Sigmoid colon (tissue), 7 donors: ENCODE data around the gene TRPV5. TPM values are rescaled to one million over a fixed set of nuclear protein-coding genes. Genes with fewer than 3 reads are reported as not detected.

Experiments
- DNase-seq: peaks from one replicate; pipeline ENCODE4 v3.0.0-alpha.2; 2019
- H3K27ac ChIP-seq, 4 donors: fragments of 200-600 bp; sonication (generic); one replicate each; pipeline ENCODE4 v1.5.1; 2016 to 2019; ENCODE audit warnings: mild to moderate bottlenecking in 1 of 4
- H3K27me3 ChIP-seq, 3 donors: fragments of 200-600 bp; sonication (generic); one replicate each; pipeline ENCODE4 v1.5.1; 2019; ENCODE audit warnings: mild to moderate bottlenecking in 1 of 3
- H3K36me3 ChIP-seq, 4 donors: fragments of 200-600 bp; sonication (generic); one replicate each; pipeline ENCODE4 v1.5.1; 2016 to 2019
- H3K4me1 ChIP-seq, 4 donors: fragments of 200-600 bp; sonication (generic); one replicate each; pipeline ENCODE4 v1.5.1; 2017 to 2019
- H3K4me3 ChIP-seq, 4 donors: fragments of 200-600 bp; sonication (generic); one replicate each; pipeline ENCODE4 v1.5.1; 2017 to 2019; ENCODE audit warnings: mild to moderate bottlenecking in 2 of 4, moderate library complexity in 1 of 4
- H3K9me3 ChIP-seq, 4 donors: fragments of 200-600 bp in 3 of 4; sonication (generic) in 3 of 4; one replicate each; pipeline versions ENCODE4 v1.5.1 to v1.6.1; 2013 to 2019
- EP300 ChIP-seq, 4 donors: sonication (generic); formaldehyde crosslinking; IDR thresholded peaks; one replicate each; pipeline ENCODE4 v1.6.1; 2017; ENCODE audit warnings: antibody characterized with exemption in 4 of 4
- POLR2A ChIP-seq, 2 donors: fragments of 450-650 bp; IDR thresholded peaks; one replicate each; pipeline ENCODE4 v1.6.1; 2016; ENCODE audit warnings: antibody characterized with exemption in 2 of 2, mild to moderate bottlenecking in 2 of 2, moderate library complexity in 2 of 2
- POLR2AphosphoS5 ChIP-seq, 4 donors: sonication (generic); formaldehyde crosslinking; IDR thresholded peaks; one replicate each; pipeline ENCODE4 v1.6.1; 2017; ENCODE audit warnings: antibody characterized with exemption in 4 of 4
- WGBS, 2 donors: extraction: QIAGEN DNeasy Blood & Tissue Kit; methylation state at CpG; one replicate each; pipeline ENCODE4 v1.1.7; 2013; 5-methylcytosine and 5-hydroxymethylcytosine counted together
- intact Hi-C: fragments of 100-400 bp; cut with DNase I; formaldehyde crosslinking; loops from one replicate; pipeline ENCODE4 v1.15.1; 2023
- polyA plus RNA-seq, 3 donors: library from polyadenylated mRNA; stranded (reverse); fragments of 200-250 nt; gene quantifications; one replicate each; pipeline ENCODE4 v1.2.3, GENCODE V29; 2013
- total RNA-seq, 4 donors: library from RNA; depleted of rRNA; stranded (reverse); fragments of >200 nt; gene quantifications; one replicate each; pipeline ENCODE4 v1.1.0, GENCODE V29; 2016
- TF ChIP-seq, protein P1 (sequence below), 4 experiments: fragments of 450-650 bp in 3 of 4; fragments of 200-600 bp in 1 of 4; IDR thresholded peaks; one replicate each; pipeline ENCODE4 v1.5.1; 2016 to 2019; ENCODE audit warnings: antibody characterized with exemption in 4 of 4, mild to moderate bottlenecking in 3 of 4, moderate library complexity in 2 of 4
- donor health status: healthy with polysubstance abuse.
- donor health status: Bipolar disorder and iron deficiency.
- donor health status: healthy.

Gene TRPV5
- total and polyA plus RNA-seq, 7 donors = 0.03 TPM; not detected in 6

DNA sequence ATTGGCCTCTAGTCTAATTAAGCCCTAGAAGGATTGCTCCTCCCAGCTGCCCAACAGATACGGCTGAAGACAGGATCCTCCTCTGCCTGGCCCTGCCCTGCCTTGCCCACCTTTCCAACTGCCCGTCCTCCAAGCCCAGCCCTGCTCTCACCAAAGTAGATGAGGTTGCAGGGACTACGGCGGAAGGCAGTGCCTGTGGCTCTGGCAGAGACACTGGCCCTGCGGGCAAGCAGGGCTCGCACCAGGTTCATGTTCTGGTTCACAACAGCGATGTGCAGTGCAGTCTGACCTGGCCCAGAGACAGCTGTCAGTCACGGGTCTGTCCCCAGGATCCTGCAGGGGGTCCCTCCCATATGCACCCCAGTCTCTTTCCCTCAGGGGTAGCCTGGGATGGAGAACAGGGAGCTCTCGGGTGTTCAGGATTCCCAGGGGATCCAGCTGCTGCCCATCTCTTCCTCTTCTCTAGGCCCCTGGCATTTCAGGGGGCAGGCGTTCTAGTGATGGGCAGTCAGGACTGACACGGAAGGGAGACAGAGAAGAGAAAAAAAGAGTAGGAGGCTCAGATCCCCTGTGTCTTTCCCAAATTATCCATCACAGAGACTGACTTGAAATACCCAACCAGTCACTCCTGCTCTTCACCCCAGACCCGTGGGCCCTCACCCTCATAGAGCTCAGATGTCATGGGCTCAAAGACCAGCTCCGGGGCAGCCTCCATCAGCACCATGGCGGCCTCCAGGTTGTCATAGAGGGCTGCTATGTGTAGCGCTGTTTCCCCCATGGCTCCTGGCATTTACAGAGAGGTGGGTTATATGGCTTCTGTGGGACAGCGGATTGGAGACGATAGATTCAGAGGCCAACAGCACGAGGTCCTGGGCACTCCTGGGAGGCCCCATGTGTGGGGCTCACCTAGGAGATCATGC, 56.3 kb downstream of the TRPV5 start:
- WGBS, 2 donors = 88% methylated on average over 18 of the region's 18 CpGs
- H3K4me3 ChIP-seq = no peak overlapping the region
- no peak overlapping the region for H3K27ac ChIP-seq
- no peak for DNase-seq
- peaks cover 0 to 6% (median 3%) of the 10 kb centered on the region in 3 donors for H3K27me3 ChIP-seq
- TF ChIP-seq EP300 (IDR thresholded peaks at IDR 0.05) = no peak
- TF ChIP-seq POLR2A (IDR thresholded peaks at IDR 0.05) = no peak
- TF ChIP-seq POLR2AphosphoS5 (IDR thresholded peaks at IDR 0.05) = no peak
- TF ChIP-seq, protein P1, sequence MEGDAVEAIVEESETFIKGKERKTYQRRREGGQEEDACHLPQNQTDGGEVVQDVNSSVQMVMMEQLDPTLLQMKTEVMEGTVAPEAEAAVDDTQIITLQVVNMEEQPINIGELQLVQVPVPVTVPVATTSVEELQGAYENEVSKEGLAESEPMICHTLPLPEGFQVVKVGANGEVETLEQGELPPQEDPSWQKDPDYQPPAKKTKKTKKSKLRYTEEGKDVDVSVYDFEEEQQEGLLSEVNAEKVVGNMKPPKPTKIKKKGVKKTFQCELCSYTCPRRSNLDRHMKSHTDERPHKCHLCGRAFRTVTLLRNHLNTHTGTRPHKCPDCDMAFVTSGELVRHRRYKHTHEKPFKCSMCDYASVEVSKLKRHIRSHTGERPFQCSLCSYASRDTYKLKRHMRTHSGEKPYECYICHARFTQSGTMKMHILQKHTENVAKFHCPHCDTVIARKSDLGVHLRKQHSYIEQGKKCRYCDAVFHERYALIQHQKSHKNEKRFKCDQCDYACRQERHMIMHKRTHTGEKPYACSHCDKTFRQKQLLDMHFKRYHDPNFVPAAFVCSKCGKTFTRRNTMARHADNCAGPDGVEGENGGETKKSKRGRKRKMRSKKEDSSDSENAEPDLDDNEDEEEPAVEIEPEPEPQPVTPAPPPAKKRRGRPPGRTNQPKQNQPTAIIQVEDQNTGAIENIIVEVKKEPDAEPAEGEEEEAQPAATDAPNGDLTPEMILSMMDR (IDR thresholded peaks at IDR 0.05) = no peak
- intact Hi-C loops = no loop called here
- no peaks in the 10 kb centered on the region for H3K4me1 ChIP-seq
- no peaks in the 10 kb centered on the region for H3K9me3 ChIP-seq
- H3K36me3 ChIP-seq = no peaks in the 10 kb centered on the region

DNA sequence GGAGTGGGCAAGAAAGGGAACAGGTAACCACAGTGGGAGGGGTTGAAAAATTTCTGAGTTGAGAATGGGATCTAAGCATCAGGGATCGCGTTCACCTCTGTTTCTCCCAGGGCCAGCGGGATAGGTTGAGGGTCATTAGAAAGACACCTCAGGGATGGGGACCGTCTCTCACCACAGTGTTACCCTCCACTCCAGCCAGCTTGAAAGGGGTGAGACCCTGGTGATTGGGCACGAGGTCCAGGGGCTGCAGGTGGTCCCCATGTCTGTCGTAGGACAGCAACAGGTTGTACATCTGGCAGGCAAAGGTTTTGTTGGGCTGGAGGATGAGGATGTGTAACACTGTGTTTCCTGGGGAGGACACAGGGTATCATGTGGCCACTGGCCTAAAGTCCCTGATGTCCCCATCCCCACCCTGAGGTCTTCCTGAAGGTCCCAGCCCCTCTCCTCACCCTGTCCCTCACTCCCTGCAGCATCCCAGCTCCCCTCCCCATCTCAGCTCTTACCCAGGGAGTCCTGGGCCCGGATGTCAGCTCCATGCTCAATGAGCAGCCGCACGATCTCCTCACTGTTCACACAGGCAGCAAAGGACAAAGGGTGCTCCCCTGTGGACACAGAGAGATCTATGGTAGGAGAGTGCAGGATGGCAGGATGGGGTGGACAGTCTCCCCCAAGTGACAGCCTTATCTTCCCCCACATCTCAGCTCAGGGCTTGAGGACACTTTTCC, 57.1 kb downstream of the TRPV5 start:
- intact Hi-C loops = no loop called here
- no peaks in the 10 kb centered on the region for H3K9me3 ChIP-seq
- no peaks in the 10 kb centered on the region for H3K36me3 ChIP-seq
- no peak overlapping the region for H3K4me3 ChIP-seq
- H3K27ac ChIP-seq = no peak overlapping the region
- TF ChIP-seq EP300 (IDR thresholded peaks at IDR 0.05) (no peak), POLR2A (IDR thresholded peaks at IDR 0.05) (no peak), POLR2AphosphoS5 (IDR thresholded peaks at IDR 0.05) (no peak)
- TF ChIP-seq, protein P1 (IDR thresholded peaks at IDR 0.05) = no peak
- H3K4me1 ChIP-seq = no peaks in the 10 kb centered on the region
- H3K27me3 ChIP-seq = peaks cover 0 to 6% (median 3%) of the 10 kb centered on the region in 3 donors
- 84 to 87% methylated on average over 9 of the region's 9 CpGs for WGBS, 2 donors
- DNase-seq = no peak

DNA sequence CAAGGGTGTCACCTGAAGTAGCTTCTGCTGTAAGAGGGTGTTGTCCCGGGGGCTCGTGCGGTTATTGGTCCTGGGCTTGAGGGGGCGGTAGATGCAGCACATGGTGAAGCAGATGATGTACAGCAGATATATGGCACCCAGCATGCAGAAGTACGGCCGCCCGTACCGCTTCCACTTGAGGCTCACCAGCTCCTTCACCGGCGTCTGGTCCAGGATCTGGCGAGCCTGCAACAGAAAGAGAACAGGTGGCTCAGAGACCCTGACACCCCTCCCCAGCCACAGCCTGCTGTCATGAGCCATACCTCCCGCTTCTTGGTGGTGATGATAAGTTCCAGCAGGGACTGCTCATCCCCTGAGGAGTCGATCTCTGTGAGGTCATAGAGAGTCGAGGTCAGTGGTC, 58.1 kb downstream of the TRPV5 start:
- TF ChIP-seq EP300 (IDR thresholded peaks at IDR 0.05) (no peak), POLR2AphosphoS5 (IDR thresholded peaks at IDR 0.05) (no peak), POLR2A (IDR thresholded peaks at IDR 0.05) (no peak)
- TF ChIP-seq, protein P1 (IDR thresholded peaks at IDR 0.05) = no peak
- Histone ChIP-seq H3K4me1 (no peaks in the 10 kb centered on the region), H3K27ac (no peak overlapping the region), H3K4me3 (no peak overlapping the region), H3K36me3 (no peaks in the 10 kb centered on the region), H3K9me3 (no peaks in the 10 kb centered on the region), H3K27me3 (peaks cover 0 to 3% (median under 1%) of the 10 kb centered on the region in 3 donors)
- intact Hi-C loops = no loop called here
- 89 to 93% methylated on average over 14 of the region's 14 CpGs for WGBS, 2 donors
- DNase-seq = no peak

DNA sequence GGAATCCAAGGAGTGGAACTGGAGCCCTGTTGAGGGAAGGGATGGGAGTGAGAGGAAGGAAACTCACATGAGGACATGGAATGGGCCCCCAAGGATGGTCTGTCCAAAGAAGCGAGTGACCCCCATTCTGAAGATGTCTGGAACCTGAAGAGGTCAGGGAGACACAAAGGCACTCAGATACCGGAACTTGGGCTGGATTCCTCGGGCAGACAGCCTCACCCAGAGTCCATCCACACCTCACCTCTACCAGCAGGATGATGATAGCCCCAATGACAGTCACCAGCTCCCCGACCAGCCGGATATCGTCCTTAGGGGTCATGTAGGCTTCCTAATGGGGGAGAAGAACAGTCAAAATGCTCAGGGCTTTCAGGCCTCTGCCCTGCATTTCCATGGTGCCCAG, 58.7 kb downstream of the TRPV5 start:
- H3K27me3 ChIP-seq = peaks cover 0 to 3% (median 0%) of the 10 kb centered on the region in 3 donors
- TF ChIP-seq EP300 (IDR thresholded peaks at IDR 0.05) = no peak
- TF ChIP-seq POLR2A (IDR thresholded peaks at IDR 0.05) = no peak
- H3K4me1 ChIP-seq = no peaks in the 10 kb centered on the region
- no peaks in the 10 kb centered on the region for H3K36me3 ChIP-seq
- H3K9me3 ChIP-seq = no peaks in the 10 kb centered on the region
- no peak overlapping the region for H3K4me3 ChIP-seq
- H3K27ac ChIP-seq = no peak overlapping the region
- 92 to 94% methylated on average over 6 of the region's 6 CpGs for WGBS, 2 donors
- DNase-seq = no peak
- intact Hi-C loops = no loop called here

DNA sequence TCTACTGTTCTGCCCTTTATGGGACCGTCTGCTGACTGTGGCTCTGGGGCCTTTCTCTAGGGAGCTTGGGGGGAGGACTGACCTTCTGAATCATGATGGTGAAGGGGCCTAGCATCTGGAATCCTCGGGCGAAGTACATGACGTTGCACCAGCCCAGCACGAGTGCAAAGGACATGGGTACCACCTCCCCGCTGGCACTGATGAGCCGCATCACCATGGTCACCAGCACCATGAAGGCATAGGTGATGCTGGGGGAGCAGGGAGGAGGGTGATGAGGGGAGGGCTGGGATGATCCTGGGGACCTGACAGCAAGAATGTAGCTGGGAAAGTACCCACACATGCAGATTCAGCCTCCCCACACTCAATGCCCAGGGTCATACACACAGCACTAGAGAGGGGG, 59.1 kb downstream of the TRPV5 start:
- H3K27me3 ChIP-seq = peaks cover 0 to 3% (median 0%) of the 10 kb centered on the region in 3 donors
- H3K9me3 ChIP-seq = no peaks in the 10 kb centered on the region
- H3K4me3 ChIP-seq = no peak overlapping the region
- WGBS, 2 donors = 91 to 93% methylated on average over 7 of the region's 7 CpGs
- TF ChIP-seq POLR2A (IDR thresholded peaks at IDR 0.05) (no peak), EP300 (IDR thresholded peaks at IDR 0.05) (no peak), POLR2AphosphoS5 (IDR thresholded peaks at IDR 0.05) (no peak)
- TF ChIP-seq, protein P1 (IDR thresholded peaks at IDR 0.05) = no peak
- no peaks in the 10 kb centered on the region for H3K4me1 ChIP-seq
- no peak for DNase-seq
- intact Hi-C loops = no loop called here
- no peaks in the 10 kb centered on the region for H3K36me3 ChIP-seq
- H3K27ac ChIP-seq = no peak overlapping the region
